MCF 10A (cell line): Measurements from ENCODE around the gene UTP4. TPM values are rescaled to one million over a fixed set of nuclear protein-coding genes. Genes with fewer than 3 reads are reported as not detected.

Experiments used
- BruUV-seq: library from RNA; stranded (reverse); fragments of 400-500 nt; replicated peaks from 2 replicates; lab custom pipeline; 2021; lab: Mats Ljungman, UMichigan
- CTCF ChIA-PET: fragments of 300-600 bp; sonication (Branson Sonifier 250); formaldehyde crosslinking; extraction: SDS; loops from one replicate; lab custom pipeline; 2021; ENCODE audit warnings: antibody characterized with exemption, inconsistent platforms; lab: Yijun Ruan, JAX
- POLR2A ChIA-PET: fragments of 300-600, 350-650 bp; sonication (Branson Sonifier 250); formaldehyde crosslinking; extraction: SDS; loops from one replicate; lab custom pipeline; 2020; ENCODE audit warnings: antibody characterized with exemption, inconsistent platforms; lab: Yijun Ruan, JAX
- DNase-seq: peaks from one replicate; pipeline ENCODE4 v3.0.0-alpha.2; 2018; ENCODE audit not compliant: unreplicated experiment
- H3K27ac Mint-ChIP-seq: one replicate; pipeline ENCODE4 v1.8.0; 2022; ENCODE audit warnings: mild to moderate bottlenecking, low read depth, mixed read lengths; ENCODE audit not compliant: unreplicated experiment
- H3K27me3 Mint-ChIP-seq: one replicate; pipeline ENCODE4 v1.8.0; 2022; ENCODE audit warnings: mixed read lengths; ENCODE audit not compliant: insufficient read depth, unreplicated experiment
- H3K36me3 Mint-ChIP-seq: one replicate; pipeline ENCODE4 v1.8.0; 2022; ENCODE audit warnings: mild to moderate bottlenecking, moderate library complexity, mixed read lengths; ENCODE audit not compliant: insufficient read depth, unreplicated experiment
- H3K4me1 Mint-ChIP-seq: one replicate; pipeline ENCODE4 v1.8.0; 2022; ENCODE audit warnings: mixed read lengths; ENCODE audit not compliant: insufficient read depth, unreplicated experiment
- H3K4me3 Mint-ChIP-seq: one replicate; pipeline ENCODE4 v1.8.0; 2022; ENCODE audit warnings: mild to moderate bottlenecking, moderate library complexity, mixed read lengths; ENCODE audit not compliant: unreplicated experiment
- H3K9me3 Mint-ChIP-seq: one replicate; pipeline ENCODE4 v1.8.0; 2022; ENCODE audit warnings: mixed read lengths; ENCODE audit not compliant: unreplicated experiment
- CTCF ChIP-seq: fragments of 200-600 bp; IDR thresholded peaks from one replicate; pipeline ENCODE4 v1.8.0; 2022; ENCODE audit warnings: antibody characterized with exemption, mild to moderate bottlenecking; ENCODE audit not compliant: unreplicated experiment
- intact Hi-C: fragments of 100-400 bp; cut with micrococcal nuclease; formaldehyde crosslinking; loops from 2 replicates; pipeline ENCODE4 v1.14.1; 2022
- total RNA-seq: library from RNA; stranded (reverse); gene quantifications from 2 replicates; pipeline ENCODE4 v1.2.3, GENCODE V29; 2022

UTP4 gene
- total RNA-seq, 1 experiment from 2014 or later = 97.1 TPM

DNA sequence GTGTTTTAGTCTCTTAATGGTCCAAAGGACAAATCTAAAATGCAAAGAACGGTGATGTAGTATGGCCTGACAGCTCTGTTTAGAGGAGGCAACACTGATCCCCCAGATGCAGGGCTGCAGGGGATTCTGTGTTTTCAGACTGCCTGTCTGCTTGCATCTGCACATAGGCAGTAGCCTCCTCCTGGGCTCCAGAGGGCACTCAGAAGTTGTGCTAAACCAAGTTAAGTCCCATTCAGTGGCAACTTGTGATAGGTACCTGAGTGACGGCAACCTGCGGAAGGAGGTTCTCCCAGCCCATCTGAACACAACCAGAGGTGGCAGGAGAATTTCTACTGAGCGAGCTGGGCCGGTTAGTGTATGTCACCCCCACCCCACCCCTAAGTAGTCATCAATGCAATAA, 17.1 kb upstream of the UTP4 start:
- no peak overlapping the region for H3K27ac Mint-ChIP-seq
- intact Hi-C loops = no loop called here

DNA sequence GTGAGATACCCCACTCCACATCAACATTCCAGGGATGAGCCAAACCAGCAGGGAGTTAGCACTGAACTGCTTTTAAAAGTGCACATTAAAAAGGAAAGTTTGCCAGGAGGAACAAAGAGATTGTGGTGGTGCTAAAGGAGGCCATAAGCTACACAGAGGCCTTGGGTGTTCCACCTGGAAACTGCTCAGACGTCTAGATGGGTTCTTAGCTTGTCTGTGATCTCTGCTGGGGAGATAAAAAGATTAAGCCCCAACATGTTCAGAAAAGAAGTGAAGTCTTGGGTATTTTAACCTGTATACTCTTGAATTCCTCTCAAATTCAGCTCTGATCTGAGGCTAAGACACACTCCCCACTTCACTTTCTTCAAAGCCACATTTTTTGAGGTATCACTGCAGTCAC, 16.6 kb upstream of the UTP4 start:
- Mint-ChIP-seq H3K27me3 (no peaks in the 10 kb centered on the region), H3K9me3 (no peaks in the 10 kb centered on the region), H3K4me3 (no peak overlapping the region), H3K4me1 (no peaks in the 10 kb centered on the region), H3K27ac (no peak overlapping the region), H3K36me3 (peaks cover 34% of the 10 kb centered on the region)
- TF ChIP-seq CTCF = no peak
- BruUV-seq = no TSS peak
- DNase-seq = no peak
- CTCF ChIA-PET = interaction anchor here (0.6 to 1.0 kb wide), 4 partner anchors 8 to 286 kb away, joined by 3 to 6 read pairs (median 3); partner anchors contain the start of gene HAS3
- intact Hi-C loops = no loop called here
- POLR2A ChIA-PET = no interaction called here

More for the DNA sequence above, 17.1 kb upstream of the UTP4 start:
- no peak for TF ChIP-seq CTCF
- no peak for DNase-seq
- no peaks in the 10 kb centered on the region for H3K4me1 Mint-ChIP-seq
- no peaks in the 10 kb centered on the region for H3K27me3 Mint-ChIP-seq
- ChIA-PET POLR2A (no interaction called here), CTCF (interaction anchor here (0.6 to 5.0 kb wide), 6 partner anchors 7 to 286 kb away, joined by 3 to 63 read pairs (median 4); partner anchors contain the start of gene HAS3)
- peaks cover 29% of the 10 kb centered on the region for H3K36me3 Mint-ChIP-seq
- no peaks in the 10 kb centered on the region for H3K9me3 Mint-ChIP-seq
- no TSS peak for BruUV-seq
- H3K4me3 Mint-ChIP-seq = no peak overlapping the region

DNA sequence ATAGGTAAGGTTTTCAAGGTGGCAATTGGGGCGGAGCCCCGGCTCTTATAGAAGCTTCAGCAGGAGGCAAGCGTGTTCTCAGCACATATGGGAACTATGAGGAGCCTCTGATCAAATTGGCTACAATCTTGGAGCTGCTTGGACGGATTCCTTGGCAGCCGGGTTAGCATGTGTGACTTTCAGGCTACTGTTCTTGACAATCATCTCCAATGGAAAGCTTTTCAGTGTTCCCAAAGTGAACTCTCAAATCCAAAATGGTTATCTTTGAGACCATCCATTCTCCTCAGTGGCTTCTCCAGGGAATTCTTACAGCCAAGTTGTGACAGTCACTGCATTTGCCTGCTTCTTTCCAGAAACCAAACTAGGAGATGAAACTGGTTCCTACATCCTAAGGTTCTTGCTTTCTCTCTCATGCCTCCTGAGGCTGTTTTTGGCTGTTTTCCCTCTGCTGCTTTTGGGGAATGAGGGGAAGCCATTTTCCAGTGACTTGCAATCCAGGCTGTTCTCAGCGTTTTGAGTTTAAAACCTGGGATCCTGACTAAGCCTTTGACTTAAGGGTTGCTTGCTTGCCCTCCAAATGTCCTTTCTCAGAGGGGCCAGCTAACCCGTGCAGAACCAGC, 16.1 kb upstream of the UTP4 start:
- no peaks in the 10 kb centered on the region for H3K27me3 Mint-ChIP-seq
- no peaks in the 10 kb centered on the region for H3K4me1 Mint-ChIP-seq
- H3K27ac Mint-ChIP-seq = no peak overlapping the region
- peaks cover 38% of the 10 kb centered on the region for H3K36me3 Mint-ChIP-seq
- no TSS peak for BruUV-seq
- TF ChIP-seq CTCF = no peak
- intact Hi-C loops = no loop called here
- CTCF ChIA-PET = interaction anchor here (0.7 to 1.0 kb wide), 2 partner anchors 8 to 11 kb away, joined by 3 to 6 read pairs; partner anchors contain the start of gene HAS3
- POLR2A ChIA-PET = interaction anchor here (0.7 kb wide), 1 partner anchor 16 kb away, joined by 3 read pairs; the partner anchor contains the start of genes CHTF8 and UTP4
- no peak overlapping the region for H3K4me3 Mint-ChIP-seq
- DNase-seq = no peak
- no peaks in the 10 kb centered on the region for H3K9me3 Mint-ChIP-seq

DNA sequence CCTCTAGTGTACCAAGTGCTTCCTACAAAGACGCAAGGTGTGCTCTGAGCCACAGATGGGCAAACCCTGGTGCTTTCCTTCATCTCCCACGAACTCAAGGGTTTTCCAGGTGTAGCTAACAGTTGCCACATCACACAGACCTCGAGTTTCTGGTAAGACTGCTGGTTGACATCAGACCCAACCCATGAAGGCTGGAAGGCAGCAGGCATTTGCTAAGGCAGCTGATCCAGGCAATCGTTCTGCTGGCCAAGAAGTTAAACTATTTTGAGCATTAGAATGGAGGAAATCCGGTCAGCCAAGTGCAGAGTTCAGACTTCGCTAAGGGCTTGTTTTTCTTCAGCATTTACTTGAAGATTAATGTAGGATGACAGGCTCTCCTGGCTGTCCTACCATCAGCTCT, 15.5 kb upstream of the UTP4 start:
- H3K27ac Mint-ChIP-seq = no peak overlapping the region
- intact Hi-C loops = no loop called here
- POLR2A ChIA-PET = interaction anchor here (0.6 to 0.9 kb wide), 2 partner anchors 16 to 71 kb away, joined by 3 to 4 read pairs; no protein-coding TSS in a partner anchor
- H3K4me1 Mint-ChIP-seq = no peaks in the 10 kb centered on the region
- H3K9me3 Mint-ChIP-seq = no peaks in the 10 kb centered on the region
- BruUV-seq = no TSS peak
- TF ChIP-seq CTCF = no peak
- DNase-seq = no peak
- no peaks in the 10 kb centered on the region for H3K27me3 Mint-ChIP-seq
- CTCF ChIA-PET = interaction anchor here (0.6 to 0.9 kb wide), 3 partner anchors 11 to 289 kb away, joined by 3 to 4 read pairs (median 3); no protein-coding TSS in a partner anchor
- H3K36me3 Mint-ChIP-seq = peaks cover 41% of the 10 kb centered on the region
- H3K4me3 Mint-ChIP-seq = no peak overlapping the region
